C4-2B (cell line): Measurements from ENCODE around the gene SLC25A44.

Experiments used
- CTCF ChIP-seq: fragments of 450-650 bp; conservative IDR thresholded peaks from 2 replicates; pipeline ENCODE4 v1.5.1; 2017; ENCODE audit warnings: mild to moderate bottlenecking
- ZFX ChIP-seq: fragments of 450-650 bp; IDR thresholded peaks from 2 replicates; pipeline ENCODE4 v1.6.1; 2017

DNA sequence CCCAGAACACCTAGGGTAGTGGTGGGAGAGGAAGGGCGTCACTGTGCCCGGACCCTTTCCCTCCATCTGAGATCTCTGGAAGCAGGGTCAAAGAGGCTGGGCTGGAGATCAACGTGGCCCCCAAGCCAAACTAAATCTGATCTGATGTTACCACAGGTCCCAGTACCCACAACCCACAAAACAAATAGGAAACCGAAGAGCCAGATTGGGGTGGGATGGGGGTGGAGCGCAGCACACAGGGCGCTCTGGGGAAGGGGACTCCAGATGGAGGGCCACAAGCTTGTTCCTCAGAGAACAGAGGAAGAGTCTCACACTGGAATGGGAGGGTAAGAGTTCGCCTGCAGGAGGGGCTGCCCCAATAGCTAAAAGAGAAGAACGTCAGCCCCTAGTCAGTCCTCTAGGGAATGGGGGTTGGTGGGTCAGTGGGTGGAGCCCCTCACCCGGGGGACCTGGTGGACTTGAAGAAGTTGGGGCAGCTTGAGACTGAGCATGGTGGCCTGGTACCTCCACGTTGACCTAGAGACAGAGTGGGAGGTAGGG lies 52.4 kb downstream of the SLC25A44 start:
- TF ChIP-seq CTCF = no peak
- TF ChIP-seq ZFX = no peak
